B cell (primary cell): ENCODE measurements around the gene KIF7. TPM values are rescaled to one million over a fixed set of nuclear protein-coding genes. Genes with fewer than 3 reads are reported as not detected.

Experiments
- ATAC-seq: fragments of 200-7000 bp; cut with Tn5 transposase; one replicate; pipeline ENCODE4 v1.10.0; 2021; ENCODE audit warnings: low read depth, mild to moderate bottlenecking, moderate number of reproducible peaks, moderate library complexity
- CTCF ChIA-PET: fragments of 350-600 bp; sonication (Branson Sonifier 250); formaldehyde crosslinking; loops from one replicate; lab custom pipeline; 2021; ENCODE audit warnings: antibody characterized with exemption, inconsistent platforms; lab: Charles Lee
- POLR2A ChIA-PET: fragments of 350-600 bp; sonication (Branson Sonifier 250); formaldehyde crosslinking; loops from one replicate; lab custom pipeline; 2021; ENCODE audit warnings: antibody characterized with exemption; lab: Charles Lee
- DNase-seq: peaks from one replicate; pipeline ENCODE4 v3.0.0; 2013
- H2AFZ ChIP-seq: 2 replicates; pipeline ENCODE4 v1.6.1; 2012; ENCODE audit warnings: mild to moderate bottlenecking, low read depth, low read length; ENCODE audit not compliant: insufficient read depth, poor library complexity, severe bottlenecking
- H3K27ac ChIP-seq, 2 donors: 1 replicate in 1 of 2; 2 replicates in 1 of 2; pipeline ENCODE4 v1.5.1; 2012 to 2013; ENCODE audit warnings: low read length in 2 of 2, mild to moderate bottlenecking in 2 of 2, moderate library complexity in 1 of 2
- H3K27me3 ChIP-seq, 4 experiments: fragments of 200-600 bp in 1 of 4; sonication (generic) in 1 of 4; replicated peaks in 1 of 4; 1 replicate in 2 of 4; 2 replicates in 2 of 4; pipeline versions ENCODE4 v1.6.1 to v1.7.0; 2013 to 2016; ENCODE audit warnings: low read length in 3 of 4, mild to moderate bottlenecking in 2 of 4, mixed read lengths in 1 of 4, moderate library complexity in 1 of 4; ENCODE audit not compliant: insufficient read depth in 4 of 4, control insufficient read depth in 3 of 4; ENCODE audit errors: control extremely low read depth in 1 of 4
- H3K36me3 ChIP-seq, 2 experiments: replicated peaks in 1 of 2; 1 replicate in 1 of 2; 2 replicates in 1 of 2; pipeline versions ENCODE4 v1.6.1 to v1.7.1; 2013; ENCODE audit warnings: low read length in 1 of 2; ENCODE audit not compliant: insufficient read depth in 2 of 2, control insufficient read depth in 1 of 2; ENCODE audit errors: control extremely low read depth in 1 of 2, extremely low read depth in 1 of 2
- H3K4me1 ChIP-seq, 2 donors: fragments of 200-600 bp in 1 of 2; sonication (generic) in 1 of 2; 1 replicate in 1 of 2; 2 replicates in 1 of 2; pipeline versions ENCODE4 v1.5.1 to v1.6.1; 2013 to 2017; ENCODE audit warnings: low read length in 2 of 2; ENCODE audit not compliant: control insufficient read depth in 2 of 2, insufficient read depth in 2 of 2
- H3K4me2 ChIP-seq: replicated peaks from 2 replicates; pipeline ENCODE3; 2012; ENCODE audit warnings: mild to moderate bottlenecking, low read depth, low read length; ENCODE audit not compliant: poor library complexity, severe bottlenecking
- H3K4me3 ChIP-seq, 5 experiments: fragments of 200-600 bp in 1 of 5; sonication (generic) in 1 of 5; 1 replicate in 3 of 5; 2 replicates in 2 of 5; pipeline versions ENCODE4 v1.5.1 to v1.7.0; 2011 to 2016; ENCODE audit warnings: low read length in 4 of 5, mild to moderate bottlenecking in 4 of 5, low read depth in 2 of 5, control low read depth in 1 of 5, moderate library complexity in 1 of 5; ENCODE audit not compliant: insufficient read depth in 1 of 5; ENCODE audit errors: control extremely low read depth in 1 of 5, extremely low read depth in 1 of 5
- H3K79me2 ChIP-seq: fragments of 200-600 bp; sonication (generic); one replicate; pipeline ENCODE4 v1.6.0; 2016; ENCODE audit warnings: low read length; ENCODE audit not compliant: control insufficient read depth, insufficient read depth
- H3K9ac ChIP-seq: fragments of 200-600 bp; sonication (generic); 2 replicates; pipeline ENCODE4 v1.6.1; 2017; ENCODE audit warnings: mild to moderate bottlenecking, low read length, moderate library complexity
- H3K9me3 ChIP-seq, 3 donors: one replicate each; pipeline versions ENCODE4 v1.6.1 to v1.7.1; 2013; ENCODE audit warnings: low read length in 2 of 3; ENCODE audit not compliant: control insufficient read depth in 2 of 3, insufficient read depth in 1 of 3; ENCODE audit errors: control extremely low read depth in 1 of 3
- H4K20me1 ChIP-seq: 2 replicates; pipeline ENCODE4 v1.6.0; 2012; ENCODE audit warnings: mild to moderate bottlenecking, low read length; ENCODE audit not compliant: insufficient read depth, control insufficient read depth, poor library complexity, severe bottlenecking
- H3K27ac Mint-ChIP-seq: one replicate; pipeline ENCODE4 v1.8.0; 2021; ENCODE audit warnings: mixed read lengths
- H3K27me3 Mint-ChIP-seq: one replicate; pipeline ENCODE4 v1.8.0; 2021; ENCODE audit warnings: mixed read lengths
- H3K4me1 Mint-ChIP-seq: one replicate; pipeline ENCODE4 v1.8.0; 2021; ENCODE audit warnings: mixed read lengths
- H3K4me3 Mint-ChIP-seq: one replicate; pipeline ENCODE4 v1.8.0; 2021; ENCODE audit warnings: mixed read lengths
- H3K9me3 Mint-ChIP-seq: one replicate; pipeline ENCODE4 v1.8.0; 2022; ENCODE audit warnings: mixed read lengths; ENCODE audit not compliant: insufficient read depth
- CTCF ChIP-seq: fragments of 200-600 bp; IDR thresholded peaks from one replicate; pipeline ENCODE4 v1.8.0; 2022; ENCODE audit warnings: antibody characterized with exemption, mild to moderate bottlenecking
- EZH2 ChIP-seq: IDR thresholded peaks from 2 replicates; pipeline ENCODE4 v1.6.1; 2012; ENCODE audit warnings: borderline replicate concordance, low read depth, mild to moderate bottlenecking, moderate library complexity, low read length; ENCODE audit not compliant: insufficient read depth, poor library complexity, severe bottlenecking
- WGBS: methylation state at CpG from one replicate; pipeline ENCODE4 v1.1.5; 2013; ENCODE audit warnings: missing lambda C conversion rate; ENCODE audit not compliant: insufficient coverage; 5-methylcytosine and 5-hydroxymethylcytosine counted together
- intact Hi-C: fragments of 100-400 bp; cut with micrococcal nuclease; formaldehyde crosslinking; loops from one replicate; pipeline ENCODE4 v1.10.0; 2022
- polyA plus RNA-seq: library from polyadenylated mRNA; depleted of rRNA; stranded (reverse); fragments of >200 nt; gene quantifications from 2 replicates; pipeline ENCODE4 v1.2.3, GENCODE V29; 2012
- total RNA-seq, 2 donors: library from RNA; stranded (reverse); fragments of 120-200 nt in 1 of 2; gene quantifications; 1 replicate in 1 of 2; 2 replicates in 1 of 2; pipeline versions ENCODE4 v1.2.3 to v1.2.4, GENCODE V29; 2013 to 2022

The KIF7 gene
- total and polyA plus RNA-seq, 2 donors (not counting 1 experiment from before 2014, with no cell fraction given) = not detected

- no peaks in the 10 kb centered on the region for H3K79me2 ChIP-seq
- no peaks in the 10 kb centered on the region for H4K20me1 ChIP-seq
- ChIA-PET POLR2A (no interaction called here), CTCF (no interaction called here)
- no peak overlapping the region for H3K9ac ChIP-seq
- H3K27ac ChIP-seq = no peak overlapping the region
- H3K4me1 Mint-ChIP-seq = peaks cover 10% of the 10 kb centered on the region
- H3K27me3 ChIP-seq = no peaks in the 10 kb centered on the region
- no peak overlapping the region for H3K4me2 ChIP-seq
- ATAC-seq (no peak), DNase-seq (no peak)
- peaks cover 0 to 3% (median 0%) of the 10 kb centered on the region in 3 donors for H3K9me3 ChIP-seq
- H3K27ac Mint-ChIP-seq = no peak overlapping the region
- intact Hi-C loops = no loop called here
- peaks cover 0 to 3% of the 10 kb centered on the region in 2 experiments for H3K36me3 ChIP-seq
- no peaks in the 10 kb centered on the region for H3K9me3 Mint-ChIP-seq
- TF ChIP-seq CTCF (no peak), EZH2 (no peak)
- no peak overlapping the region for H2AFZ ChIP-seq
- no peaks in the 10 kb centered on the region for H3K27me3 Mint-ChIP-seq
- H3K4me1 ChIP-seq = peaks cover 4 to 12% of the 10 kb centered on the region in 2 donors
- H3K4me3 ChIP-seq = no peak overlapping the region
- no peak overlapping the region for H3K4me3 Mint-ChIP-seq
Measured at GRCh38 chr15:89686522-89686921, 31.3 kb upstream of the KIF7 start.

- no peak overlapping the region for H3K4me3 ChIP-seq
- no peaks in the 10 kb centered on the region for H3K9me3 ChIP-seq
- ChIA-PET CTCF (no interaction called here), POLR2A (no interaction called here)
- H3K27ac ChIP-seq = no peak overlapping the region
- H3K27ac Mint-ChIP-seq = no peak overlapping the region
- TF ChIP-seq CTCF (no peak), EZH2 (no peak)
- 100% methylated on average over 1 of the region's 2 CpGs for WGBS
- no peak overlapping the region for H3K4me3 Mint-ChIP-seq
- peaks cover 8% of the 10 kb centered on the region for H3K4me1 Mint-ChIP-seq
- ATAC-seq (no peak), DNase-seq (no peak)
- no peaks in the 10 kb centered on the region for H3K9me3 Mint-ChIP-seq
- peaks cover 0 to 3% of the 10 kb centered on the region in 2 experiments for H3K36me3 ChIP-seq
- no peaks in the 10 kb centered on the region for H3K27me3 Mint-ChIP-seq
- no peak overlapping the region for H3K4me2 ChIP-seq
- H3K9ac ChIP-seq = no peak overlapping the region
- no peaks in the 10 kb centered on the region for H4K20me1 ChIP-seq
- H3K27me3 ChIP-seq = no peaks in the 10 kb centered on the region
- intact Hi-C loops = no loop called here
- peaks cover 4 to 10% of the 10 kb centered on the region in 2 donors for H3K4me1 ChIP-seq
- no peaks in the 10 kb centered on the region for H3K79me2 ChIP-seq
- no peak overlapping the region for H2AFZ ChIP-seq
Measured at GRCh38 chr15:89685995-89686394, 30.7 kb upstream of the KIF7 start.
